ENCODE results near the gene GYS2.
"Not testable (repeated sequence)": the region's sequence is repeated elsewhere in the genome, so short reads cannot be mapped to it uniquely, and the experiment has no call there.

The GYS2 gene

DNA sequence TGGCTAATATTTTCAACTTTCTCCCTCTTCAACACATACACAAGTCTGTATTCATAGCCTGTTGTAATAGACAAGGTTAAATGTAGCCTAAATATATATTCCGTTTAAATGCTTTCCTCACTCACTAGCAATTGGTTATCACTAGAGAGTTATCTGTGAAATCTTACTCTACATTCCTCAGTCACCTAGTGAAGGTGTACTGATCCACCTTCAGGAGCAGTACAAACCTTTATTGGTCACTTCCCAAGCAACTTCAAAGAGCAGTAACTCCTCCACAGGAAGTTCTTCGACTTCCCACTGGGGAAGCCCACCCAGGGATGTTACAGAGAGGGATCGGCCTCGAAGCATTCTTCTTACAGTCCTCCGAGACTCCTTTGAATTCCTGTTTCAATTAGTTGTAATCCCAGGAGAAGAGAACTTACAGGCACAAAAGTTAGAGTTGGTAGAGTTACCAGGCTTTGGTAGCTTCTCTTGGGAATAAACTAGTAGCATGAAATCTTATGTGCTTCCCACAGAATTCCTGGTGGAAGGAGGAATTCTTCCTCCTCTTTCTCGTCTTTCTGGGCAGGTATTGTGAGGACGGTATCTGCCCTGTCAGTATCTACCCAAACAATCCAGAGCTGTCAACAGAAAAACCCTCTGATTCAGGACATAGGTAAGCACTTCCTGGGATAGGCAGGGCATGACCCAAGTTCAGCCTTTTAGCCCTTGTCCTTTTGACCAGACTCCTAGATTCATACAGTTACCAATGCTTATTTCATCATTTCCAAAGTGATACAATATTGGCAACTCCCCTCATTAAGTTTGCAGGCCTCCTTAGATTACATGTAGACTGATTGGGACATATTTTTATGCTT lies at the start of gene GYS2:
TSS of gene GYS2 (minus strand) at position 603 of the 857 bp plus-strand sequence. CDS start at position 348, 255 bp downstream.
- no peak for DNase-seq

DNA sequence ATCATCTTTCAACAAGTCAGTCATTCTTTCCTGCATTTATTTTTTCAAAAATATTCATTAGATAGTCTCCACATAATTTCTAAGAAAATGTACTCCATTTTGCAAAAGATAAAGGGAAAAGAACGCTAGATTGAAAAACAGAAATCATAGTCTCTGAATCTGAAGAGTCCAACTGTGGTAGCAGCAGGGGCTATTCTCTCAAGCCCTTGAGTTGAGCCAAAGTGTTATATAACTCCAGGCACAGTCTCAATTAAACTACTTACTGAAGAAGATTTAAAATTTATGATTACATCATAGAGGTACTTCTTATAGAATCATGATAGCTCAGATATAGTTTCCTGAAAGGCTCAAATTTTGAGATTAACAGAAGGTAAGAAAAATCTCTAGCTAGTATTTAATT lies 47.2 kb upstream of the GYS2 start:
- no peak for DNase-seq

GRCh38 chr12:21650997-21651396 lies 46.4 kb upstream of the GYS2 start:
- DNase-seq = no peak

- DNase-seq = no peak
Observed at GRCh38 chr12:21649034-21649433, 44.4 kb upstream of the GYS2 start.

- no peak for DNase-seq
Observed at GRCh38 chr12:21648378-21648777, 43.7 kb upstream of the GYS2 start.

GRCh38 chr12:21647179-21647578 lies 42.5 kb upstream of the GYS2 start:
- DNase-seq = no peak

DNA sequence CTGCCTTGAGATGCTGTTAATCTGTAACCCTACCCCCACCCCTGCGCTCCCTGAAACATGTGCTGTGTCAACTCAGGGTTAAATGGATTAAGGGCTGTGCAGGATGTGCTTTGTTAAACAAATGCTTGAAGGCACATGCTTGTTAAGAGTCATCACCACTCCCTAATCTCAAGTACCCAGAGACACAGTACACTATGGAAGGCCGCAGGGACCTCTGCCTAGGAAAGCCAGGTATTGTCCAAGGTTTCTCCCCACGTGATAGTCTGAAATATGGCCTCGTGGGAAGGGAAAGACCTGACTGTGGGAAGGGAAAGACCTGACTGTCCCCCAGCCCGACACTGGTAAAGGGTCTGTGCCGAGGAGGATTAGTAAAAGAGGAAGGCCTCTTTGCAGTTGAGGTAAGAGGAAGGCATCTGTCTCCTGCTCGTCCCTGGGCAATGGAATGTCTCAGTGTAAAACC lies 40.4 kb upstream of the GYS2 start:
- DNase-seq = not testable (repeated sequence)

DNA sequence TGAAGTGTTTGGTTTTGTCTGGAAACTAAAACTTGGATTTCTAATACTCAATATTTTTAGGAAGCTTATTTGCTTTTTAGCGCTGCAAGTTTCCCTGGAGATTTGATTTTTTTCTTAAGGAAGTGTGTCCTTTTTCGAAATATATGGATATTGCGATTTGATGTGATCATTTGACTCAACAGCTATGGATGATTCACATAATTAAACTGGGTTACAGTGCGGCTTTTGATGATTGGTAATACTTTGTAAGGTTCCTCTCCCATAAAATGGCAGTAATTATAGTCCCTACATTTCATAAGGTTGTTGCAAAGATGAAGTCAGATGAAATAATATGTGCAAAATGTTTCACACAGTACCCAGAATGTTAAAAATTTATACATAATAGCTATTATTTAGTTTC lies 39.9 kb upstream of the GYS2 start:
- DNase-seq = no peak

DNA sequence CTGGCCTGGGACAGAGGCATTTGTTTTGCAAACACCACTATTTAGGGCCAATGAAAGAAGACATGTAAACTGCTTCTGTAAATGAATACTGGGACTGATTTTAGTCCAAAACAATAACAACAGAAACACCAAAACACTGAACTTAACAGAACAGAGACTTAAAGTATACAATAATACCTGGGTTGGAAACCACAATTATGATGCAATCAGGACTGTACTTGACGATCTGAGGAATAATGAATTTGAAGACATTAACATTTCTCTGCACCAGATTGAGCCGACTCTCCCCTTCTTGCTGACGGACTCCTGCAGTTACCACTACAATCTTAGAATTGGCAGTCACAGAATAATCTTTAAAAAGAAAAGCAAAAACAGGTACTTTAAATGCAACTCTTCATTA lies 39.1 kb upstream of the GYS2 start:
- no peak for DNase-seq

- no peak for DNase-seq
Observed at GRCh38 chr12:21642707-21643389, 38.2 kb upstream of the GYS2 start.

- no peak for DNase-seq
Observed at GRCh38 chr12:21638054-21638891, 33.6 kb upstream of the GYS2 start.

- no peak for DNase-seq
Observed at GRCh38 chr12:21634245-21634644, 29.6 kb upstream of the GYS2 start.

GRCh38 chr12:21631367-21631766 lies 26.7 kb upstream of the GYS2 start:
- DNase-seq = no peak

DNA sequence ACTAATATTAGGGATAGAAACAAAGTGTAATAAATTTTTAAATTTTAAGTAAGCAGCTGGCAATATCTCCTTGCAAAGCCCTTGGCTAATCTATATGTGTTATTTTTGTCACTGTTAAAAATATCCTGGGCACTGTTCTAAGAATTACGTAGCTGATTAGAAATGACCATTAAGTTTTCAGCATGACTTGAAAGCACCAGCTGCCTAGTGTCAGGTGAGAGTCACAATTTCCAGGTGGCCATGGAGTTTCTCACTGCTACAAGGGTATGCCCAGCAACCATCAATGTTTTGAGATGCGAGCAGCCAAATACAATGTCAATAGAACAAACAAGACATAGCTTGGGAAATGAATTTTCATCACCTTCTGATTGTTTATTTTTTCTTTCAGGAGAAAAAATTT lies 23.3 kb upstream of the GYS2 start:
- DNase-seq = no peak

DNA sequence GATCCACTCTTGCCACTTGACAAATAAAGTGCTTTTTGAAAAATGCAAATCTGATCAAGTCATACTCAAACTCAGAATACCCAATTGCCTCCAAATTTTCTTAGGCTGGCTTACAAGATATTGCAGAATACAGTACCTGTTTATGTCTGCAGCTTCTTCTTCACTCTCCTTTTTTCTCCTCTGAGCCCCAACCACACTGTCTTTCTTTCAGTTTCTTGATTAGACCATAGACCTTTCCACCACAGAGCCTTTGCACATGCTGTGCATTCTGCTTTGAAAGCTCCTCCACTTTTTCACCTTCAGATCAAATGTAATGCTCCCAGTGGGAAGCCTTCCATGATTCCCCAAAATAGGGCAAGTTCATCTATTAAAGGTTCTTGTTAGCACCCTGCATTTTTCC lies 13.9 kb upstream of the GYS2 start:
- DNase-seq = no peak

DNA sequence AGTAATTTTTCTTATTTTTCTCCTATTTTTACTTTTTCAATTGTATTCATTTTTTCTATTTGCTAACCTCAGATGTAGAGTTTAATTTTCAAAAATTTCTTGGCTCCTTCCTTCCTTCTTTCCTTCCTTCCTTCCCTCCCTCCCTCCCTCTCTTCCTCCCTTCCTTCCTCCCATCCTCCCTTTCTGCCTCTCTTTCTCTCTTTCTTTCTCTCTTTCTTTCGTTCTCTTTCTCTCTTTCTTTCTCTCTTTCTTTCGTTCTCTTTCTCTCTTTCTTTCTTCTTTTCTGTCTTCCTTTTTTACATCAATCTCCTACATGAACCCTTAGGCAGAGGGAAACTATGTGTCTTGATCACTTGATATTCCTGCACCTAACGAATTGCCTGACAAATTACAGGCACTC lies 12.4 kb upstream of the GYS2 start:
- no peak for DNase-seq

GRCh38 chr12:21615431-21615830 lies 10.8 kb upstream of the GYS2 start:
- no peak for DNase-seq

DNA sequence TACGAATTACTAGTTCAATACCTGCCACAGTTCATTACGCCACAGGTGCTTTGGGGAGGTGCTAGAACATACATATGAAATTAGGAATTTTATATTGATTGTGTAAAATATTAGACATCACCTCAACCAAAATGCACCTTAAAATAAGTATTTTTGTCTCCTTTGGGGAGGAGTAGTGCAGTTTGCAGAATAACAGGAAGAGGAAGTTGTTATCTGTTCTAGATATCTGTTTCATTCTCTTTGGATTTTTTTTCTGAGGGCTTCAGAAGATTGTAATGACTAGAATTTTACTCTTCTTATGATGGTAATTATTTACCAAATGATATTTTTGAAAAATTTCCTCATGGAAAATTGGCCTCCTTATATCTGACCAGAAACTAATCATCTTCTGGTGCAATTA lies 9.9 kb upstream of the GYS2 start:
- no peak for DNase-seq

DNA sequence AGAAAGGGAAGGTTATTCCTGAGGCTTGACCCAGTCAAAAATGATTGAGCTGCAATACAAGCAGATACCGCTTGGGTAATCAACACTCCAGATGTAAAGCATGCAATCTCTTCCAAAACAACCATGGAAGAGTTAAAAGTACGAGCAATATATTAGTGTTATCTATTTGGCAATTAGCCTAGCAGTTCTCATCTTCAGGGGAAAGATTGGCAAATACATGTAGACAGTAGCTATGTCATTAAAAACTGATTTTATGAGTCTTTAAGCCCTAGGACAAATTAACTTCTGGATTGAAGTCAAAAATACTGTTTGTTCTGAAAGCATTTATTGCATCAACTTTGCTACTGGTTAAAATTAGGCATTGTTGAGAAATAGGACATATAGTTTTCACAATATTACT lies 9.3 kb upstream of the GYS2 start:
- DNase-seq = no peak

- no peak for DNase-seq
Observed at GRCh38 chr12:21608196-21608595, 3.5 kb upstream of the GYS2 start.

GRCh38 chr12:21607701-21608100 lies 3.1 kb upstream of the GYS2 start:
- no peak for DNase-seq

DNA sequence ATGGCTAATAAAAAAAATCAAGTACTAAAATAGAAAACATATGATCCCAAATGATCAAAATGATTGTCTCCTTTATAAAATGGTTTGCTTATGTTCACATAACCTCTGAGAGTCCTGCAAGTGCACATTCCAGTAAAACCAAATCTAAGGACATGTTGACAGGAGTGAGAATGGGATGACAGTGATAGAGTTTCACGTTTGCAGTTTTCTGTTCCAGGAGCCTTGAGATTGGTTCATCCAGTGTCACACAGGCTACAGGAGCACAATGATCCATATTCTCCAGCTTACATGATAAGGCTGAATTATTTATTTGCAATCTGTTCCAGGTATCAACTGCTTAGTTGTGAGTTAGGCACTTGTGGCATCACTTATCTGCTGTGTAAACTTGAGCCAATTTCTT lies 1.5 kb upstream of the GYS2 start:
- DNase-seq = no peak

DNA sequence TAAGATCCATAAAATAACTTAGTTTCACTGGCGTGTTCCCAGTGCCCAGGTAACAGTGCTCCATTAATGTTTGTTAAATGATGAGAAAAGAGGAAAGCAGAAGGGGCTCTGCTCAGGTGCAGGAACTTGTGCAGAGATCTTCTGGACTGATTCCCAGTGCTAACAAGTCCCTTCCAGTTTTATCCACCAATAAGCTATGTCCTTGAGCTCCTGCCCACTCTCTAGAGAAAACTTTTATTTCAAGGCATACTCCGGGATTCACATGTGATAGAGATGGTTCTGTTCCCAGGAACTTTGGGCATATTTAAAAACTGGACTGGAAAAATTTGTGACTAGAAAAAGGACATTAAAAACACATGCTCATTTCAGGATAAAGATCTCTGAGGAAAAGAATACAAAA lies 1.9 kb downstream of the GYS2 start:
- DNase-seq = no peak

DNA sequence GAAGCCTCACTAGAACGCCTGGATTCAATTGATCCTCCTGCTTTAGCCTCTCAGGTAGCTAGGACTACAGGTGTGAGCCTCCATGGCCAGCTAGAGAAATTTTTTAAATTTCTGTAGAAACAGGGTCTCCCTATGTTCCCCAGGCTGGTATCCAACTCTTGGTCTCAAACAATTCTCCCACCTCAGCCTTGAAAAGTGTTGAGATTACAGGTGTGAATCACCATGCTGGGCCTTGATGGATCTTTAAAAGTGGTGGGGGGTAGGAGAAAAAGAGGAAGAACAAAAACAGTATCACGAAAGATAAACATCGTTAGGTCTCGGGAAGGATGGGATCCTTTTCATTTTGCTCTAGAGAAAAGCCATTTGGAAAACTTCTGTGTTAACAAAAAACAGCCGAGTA lies 4.5 kb downstream of the GYS2 start:
- DNase-seq = no peak
